HepG2 (cell line): ENCODE measurements around the gene EIF4G1. TPM values are rescaled to one million over a fixed set of nuclear protein-coding genes. Genes with fewer than 3 reads are reported as not detected.

Source experiments
- ARNTL ChIP-seq: sonication (generic); formaldehyde crosslinking; IDR thresholded peaks from 2 replicates; pipeline ENCODE4 v1.4.0; 2020; ENCODE audit warnings: mild to moderate bottlenecking, missing genetic modification reagents
- DR1 ChIP-seq: sonication (generic); formaldehyde crosslinking; IDR thresholded peaks from 2 replicates; pipeline ENCODE4 v1.8.0; 2021; ENCODE audit warnings: mild to moderate bottlenecking, missing genetic modification reagents, inconsistent platforms
- EHMT2 ChIP-seq: fragments of 200-600 bp; sonication (generic); IDR thresholded peaks from 2 replicates; pipeline ENCODE4 v1.7.0; 2017; ENCODE audit warnings: antibody characterized with exemption, low read depth, low read length, borderline replicate concordance
- ISL2 ChIP-seq: sonication (generic); formaldehyde crosslinking; IDR thresholded peaks from 2 replicates; pipeline ENCODE4 v1.5.0; 2020; ENCODE audit warnings: missing genetic modification reagents
- KLF12 ChIP-seq: sonication (generic); formaldehyde crosslinking; IDR thresholded peaks from 2 replicates; pipeline ENCODE4 v1.4.0; 2020; ENCODE audit warnings: missing genetic modification reagents, borderline replicate concordance
- PHF8 ChIP-seq: sonication (generic); formaldehyde crosslinking; IDR thresholded peaks from 2 replicates; pipeline ENCODE4 v1.5.0; 2020; ENCODE audit warnings: missing genetic modification reagents
- POLR2A ChIP-seq, 2 experiments: IDR thresholded peaks; 2 replicates each; pipeline ENCODE4 v1.6.1; 2011; ENCODE audit warnings: low read depth in 2 of 2, low read length in 2 of 2, mild to moderate bottlenecking in 1 of 2, moderate library complexity in 1 of 2; ENCODE audit not compliant: insufficient read depth in 1 of 2
- POLR2G ChIP-seq: fragments of 200-400 bp; formaldehyde crosslinking; IDR thresholded peaks from 2 replicates; pipeline ENCODE4 v1.6.1; 2018; ENCODE audit warnings: mild to moderate bottlenecking, low read depth, low read length, moderate library complexity
- RBM39 ChIP-seq: fragments of 200-400 bp; formaldehyde crosslinking; IDR thresholded peaks from one replicate; pipeline ENCODE4 v1.6.1; 2018; ENCODE audit warnings: antibody characterized with exemption, mild to moderate bottlenecking, low read depth, low read length; ENCODE audit not compliant: poor library complexity, severe bottlenecking
- REL ChIP-seq: sonication (generic); formaldehyde crosslinking; conservative IDR thresholded peaks from 2 replicates; pipeline ENCODE4 v1.8.0; 2022; ENCODE audit warnings: mild to moderate bottlenecking, missing genetic modification reagents, moderate library complexity
- RFX1 ChIP-seq: fragments of 450-650 bp; IDR thresholded peaks from 2 replicates; pipeline ENCODE4 v1.6.1; 2017
- YEATS4 ChIP-seq: sonication (generic); formaldehyde crosslinking; IDR thresholded peaks from 2 replicates; pipeline ENCODE4 v1.4.0; 2020; ENCODE audit warnings: missing genetic modification reagents, borderline replicate concordance
- ZC3H13 ChIP-seq: sonication (generic); formaldehyde crosslinking; IDR thresholded peaks from 2 replicates; pipeline ENCODE4 v1.8.1; 2023; ENCODE audit warnings: mild to moderate bottlenecking, missing genetic modification reagents, moderate library complexity
- ZFP90 ChIP-seq: sonication (generic); formaldehyde crosslinking; IDR thresholded peaks from 2 replicates; pipeline ENCODE4 v1.8.0; 2022; ENCODE audit warnings: missing genetic modification reagents, mild to moderate bottlenecking, inconsistent platforms, borderline replicate concordance
- ZMAT3 ChIP-seq: sonication (generic); formaldehyde crosslinking; conservative IDR thresholded peaks from 2 replicates; pipeline ENCODE4 v1.7.0; 2021; ENCODE audit warnings: missing genetic modification reagents
- ZNF232 ChIP-seq: sonication (generic); formaldehyde crosslinking; IDR thresholded peaks from 2 replicates; pipeline ENCODE4 v1.4.0; 2020; ENCODE audit warnings: missing genetic modification reagents, borderline replicate concordance
- ZNF333 ChIP-seq: sonication (generic); formaldehyde crosslinking; IDR thresholded peaks from 2 replicates; pipeline ENCODE4 v1.4.0; 2020; ENCODE audit warnings: mild to moderate bottlenecking, missing genetic modification reagents, borderline replicate concordance
- ZNF605 ChIP-seq: sonication (generic); formaldehyde crosslinking; IDR thresholded peaks from 2 replicates; pipeline ENCODE4 v1.8.0; 2022; ENCODE audit warnings: mild to moderate bottlenecking, missing genetic modification reagents
- ZNF672 ChIP-seq: sonication (generic); formaldehyde crosslinking; IDR thresholded peaks from 2 replicates; pipeline ENCODE4 v1.8.1; 2022; ENCODE audit warnings: missing genetic modification reagents
- ZNF790 ChIP-seq: sonication (generic); formaldehyde crosslinking; IDR thresholded peaks from 2 replicates; pipeline ENCODE4 v1.8.0; 2022; ENCODE audit warnings: missing genetic modification reagents, mild to moderate bottlenecking, borderline replicate concordance
- polyA plus RNA-seq, 8 experiments: library from polyadenylated mRNA; depleted of rRNA in 3 of 8; stranded (reverse) in 7 of 8; unstranded in 1 of 8; fragments of >200 nt; fragmentation: Illumina TruSeq in 4 of 8; extraction: Trizol in 4 of 8; gene quantifications; 2 replicates each; pipeline versions ENCODE4 v1.2.1 to v1.2.3, GENCODE V29; 2011 to 2016; ENCODE audit warnings: low read depth in 4 of 8, missing spikeins in 1 of 8, mixed read lengths in 1 of 8; ENCODE audit not compliant: insufficient read depth in 1 of 8
- total RNA-seq, 5 experiments: library from RNA; depleted of rRNA; stranded (reverse); fragments of >200 nt; fragmentation: Illumina TruSeq; extraction: Trizol; gene quantifications; 2 replicates each; pipeline ENCODE4 v1.2.3, GENCODE V29; 2016; ENCODE audit warnings: low read depth in 1 of 5
- TF ChIP-seq, protein P1 (sequence below): sonication (generic); formaldehyde crosslinking; IDR thresholded peaks from 2 replicates; pipeline ENCODE4 v1.4.0; 2020; ENCODE audit warnings: missing genetic modification reagents, mild to moderate bottlenecking, borderline replicate concordance
- TF ChIP-seq, protein P2 (sequence below): sonication (generic); formaldehyde crosslinking; IDR thresholded peaks from 2 replicates; pipeline ENCODE4 v1.5.1; 2020; ENCODE audit warnings: mild to moderate bottlenecking, missing genetic modification reagents, moderate library complexity

EIF4G1 gene
- total and polyA plus RNA-seq, 2 of the 13 experiments (the other 11 are each of a cell fraction or from before 2014, with no cell fraction given), result 208 to 213 TPM

GRCh38 chr3:184361932-184362667 lies 47.7 kb downstream of the EIF4G1 start (continued):
- TF ChIP-seq KLF12, result peak; percentile 57; the same call in 1 of the 2 replicates
- TF ChIP-seq ZNF232, result 0 out of 2 replicates have a peak, but pooled peaks have one; percentile 74
- TF ChIP-seq POLR2A (IDR thresholded peaks at IDR 0.05; ENCODE audit: insufficient read depth in 1 of 2, low read depth in 2 of 2, low read length in 2 of 2), result peak in 1 of 2 experiments; percentile 74; a peak in 2 of 4 replicates
- peak; percentile 66 for TF ChIP-seq RBM39
- TF ChIP-seq, protein P1, sequence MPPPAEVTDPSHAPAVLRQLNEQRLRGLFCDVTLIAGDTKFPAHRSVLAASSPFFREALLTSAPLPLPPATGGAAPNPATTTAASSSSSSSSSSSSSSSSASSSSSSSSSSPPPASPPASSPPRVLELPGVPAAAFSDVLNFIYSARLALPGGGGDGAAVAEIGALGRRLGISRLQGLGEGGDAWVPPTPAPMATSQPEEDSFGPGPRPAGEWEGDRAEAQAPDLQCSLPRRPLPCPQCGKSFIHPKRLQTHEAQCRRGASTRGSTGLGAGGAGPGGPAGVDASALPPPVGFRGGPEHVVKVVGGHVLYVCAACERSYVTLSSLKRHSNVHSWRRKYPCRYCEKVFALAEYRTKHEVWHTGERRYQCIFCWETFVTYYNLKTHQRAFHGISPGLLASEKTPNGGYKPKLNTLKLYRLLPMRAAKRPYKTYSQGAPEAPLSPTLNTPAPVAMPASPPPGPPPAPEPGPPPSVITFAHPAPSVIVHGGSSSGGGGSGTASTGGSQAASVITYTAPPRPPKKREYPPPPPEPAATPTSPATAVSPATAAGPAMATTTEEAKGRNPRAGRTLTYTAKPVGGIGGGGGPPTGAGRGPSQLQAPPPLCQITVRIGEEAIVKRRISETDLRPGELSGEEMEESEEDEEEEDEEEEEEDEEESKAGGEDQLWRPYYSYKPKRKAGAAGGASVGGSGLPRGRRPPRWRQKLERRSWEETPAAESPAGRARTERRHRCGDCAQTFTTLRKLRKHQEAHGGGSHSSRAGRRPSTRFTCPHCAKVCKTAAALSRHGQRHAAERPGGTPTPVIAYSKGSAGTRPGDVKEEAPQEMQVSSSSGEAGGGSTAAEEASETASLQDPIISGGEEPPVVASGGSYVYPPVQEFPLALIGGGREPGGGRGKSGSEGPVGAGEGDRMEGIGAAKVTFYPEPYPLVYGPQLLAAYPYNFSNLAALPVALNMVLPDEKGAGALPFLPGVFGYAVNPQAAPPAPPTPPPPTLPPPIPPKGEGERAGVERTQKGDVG (CRISPR knock-in tag), result no peak
- TF ChIP-seq ZC3H13, result peak; percentile 40; the same call in 1 of the 2 replicates
- TF ChIP-seq, protein P2, sequence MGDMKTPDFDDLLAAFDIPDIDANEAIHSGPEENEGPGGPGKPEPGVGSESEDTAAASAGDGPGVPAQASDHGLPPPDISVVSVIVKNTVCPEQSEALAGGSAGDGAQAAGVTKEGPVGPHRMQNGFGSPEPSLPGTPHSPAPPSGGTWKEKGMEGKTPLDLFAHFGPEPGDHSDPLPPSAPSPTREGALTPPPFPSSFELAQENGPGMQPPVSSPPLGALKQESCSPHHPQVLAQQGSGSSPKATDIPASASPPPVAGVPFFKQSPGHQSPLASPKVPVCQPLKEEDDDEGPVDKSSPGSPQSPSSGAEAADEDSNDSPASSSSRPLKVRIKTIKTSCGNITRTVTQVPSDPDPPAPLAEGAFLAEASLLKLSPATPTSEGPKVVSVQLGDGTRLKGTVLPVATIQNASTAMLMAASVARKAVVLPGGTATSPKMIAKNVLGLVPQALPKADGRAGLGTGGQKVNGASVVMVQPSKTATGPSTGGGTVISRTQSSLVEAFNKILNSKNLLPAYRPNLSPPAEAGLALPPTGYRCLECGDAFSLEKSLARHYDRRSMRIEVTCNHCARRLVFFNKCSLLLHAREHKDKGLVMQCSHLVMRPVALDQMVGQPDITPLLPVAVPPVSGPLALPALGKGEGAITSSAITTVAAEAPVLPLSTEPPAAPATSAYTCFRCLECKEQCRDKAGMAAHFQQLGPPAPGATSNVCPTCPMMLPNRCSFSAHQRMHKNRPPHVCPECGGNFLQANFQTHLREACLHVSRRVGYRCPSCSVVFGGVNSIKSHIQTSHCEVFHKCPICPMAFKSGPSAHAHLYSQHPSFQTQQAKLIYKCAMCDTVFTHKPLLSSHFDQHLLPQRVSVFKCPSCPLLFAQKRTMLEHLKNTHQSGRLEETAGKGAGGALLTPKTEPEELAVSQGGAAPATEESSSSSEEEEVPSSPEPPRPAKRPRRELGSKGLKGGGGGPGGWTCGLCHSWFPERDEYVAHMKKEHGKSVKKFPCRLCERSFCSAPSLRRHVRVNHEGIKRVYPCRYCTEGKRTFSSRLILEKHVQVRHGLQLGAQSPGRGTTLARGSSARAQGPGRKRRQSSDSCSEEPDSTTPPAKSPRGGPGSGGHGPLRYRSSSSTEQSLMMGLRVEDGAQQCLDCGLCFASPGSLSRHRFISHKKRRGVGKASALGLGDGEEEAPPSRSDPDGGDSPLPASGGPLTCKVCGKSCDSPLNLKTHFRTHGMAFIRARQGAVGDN (CRISPR knock-in tag), result peak; percentile 8; the same call in 1 of the 2 replicates
- TF ChIP-seq ZNF790 (CRISPR knock-in tag), result no peak
- TF ChIP-seq ZMAT3, result 0 out of 2 replicates have a peak, but pooled peaks have one; percentile 29
- peak; percentile 39; the same call in 1 of the 2 replicates for TF ChIP-seq YEATS4 (CRISPR knock-in tag)
- TF ChIP-seq REL (CRISPR knock-in tag), result peak; percentile 89; the same call in 1 of the 2 replicates
- TF ChIP-seq ARNTL, result 0 out of 2 replicates have a peak, but pooled peaks have one; percentile 5
- TF ChIP-seq POLR2G, result peak; percentile 15
- TF ChIP-seq ZNF672 (CRISPR knock-in tag), result 0 out of 2 replicates have a peak, but pooled peaks have one; percentile 51
- TF ChIP-seq EHMT2, result no peak
- TF ChIP-seq ZNF605 (CRISPR knock-in tag), result peak; percentile 77
- TF ChIP-seq ISL2, result 0 out of 2 replicates have a peak, but pooled peaks have one; percentile 15
- peak; percentile 85; the same call in 1 of the 2 replicates for TF ChIP-seq ZNF333 (CRISPR knock-in tag)
- TF ChIP-seq RFX1, result no peak
- peak; percentile 37; the same call in 1 of the 2 replicates for TF ChIP-seq PHF8 (CRISPR knock-in tag)
- peak; percentile 5 for TF ChIP-seq DR1 (CRISPR knock-in tag)
- peak; percentile 62; the same call in 1 of the 2 replicates for TF ChIP-seq ZFP90
